K562 (cell line): ENCODE data around the gene ZNF566. TPM values are rescaled to one million over a fixed set of nuclear protein-coding genes. Genes with fewer than 3 reads are reported as not detected.
A peak's percentile ranks its signal among the peaks of the same experiment; 100 is the strongest.

Source experiments
- ATAC-seq: fragments of 200-7000 bp; cut with Tn5 transposase; 3 replicates; pipeline ENCODE4 v1.9.1; 2020; ENCODE audit warnings: moderate library complexity
- BruUV-seq: library from RNA; stranded (reverse); fragments of 400-500 nt; replicated peaks from 2 replicates; lab custom pipeline; 2021; lab: Mats Ljungman, UMichigan
- CTCF ChIA-PET: fragments of 300-600 bp; formaldehyde crosslinking; extraction: SDS; loops from one replicate; lab custom pipeline; 2021; ENCODE audit warnings: low intra/inter-chr PET ratio; lab: Yijun Ruan, JAX
- POLR2A ChIA-PET: fragments of 300-600, 350-650 bp; sonication (Branson Sonifier 250); formaldehyde crosslinking; extraction: SDS; loops from one replicate; lab custom pipeline; 2021; ENCODE audit warnings: antibody characterized with exemption, inconsistent platforms; lab: Yijun Ruan, JAX
- DNase-seq, 4 experiments: peaks; one replicate each; pipeline versions ENCODE4 v3.0.0 to v3.0.0-alpha.2; 2011 to 2018; ENCODE audit warnings: low spot score in 3 of 4, mixed read lengths in 3 of 4; ENCODE audit errors: extremely low read depth in 1 of 4
- FAIRE-seq: peaks from 2 replicates; lab custom pipeline; 2011; peaks lifted over from hg19 to GRCh38; lab: Jason Lieb, UNC
- H2AFZ ChIP-seq: 2 replicates; pipeline ENCODE4 v1.6.0; 2011; ENCODE audit warnings: low read depth, low read length, control low read depth, inconsistent platforms
- H3K27ac ChIP-seq: fragments of 200-600 bp; 3 replicates; pipeline ENCODE4 v1.8.0; 2011; ENCODE audit warnings: low read depth, mild to moderate bottlenecking, control low read depth, inconsistent platforms, low read length, moderate library complexity, mixed read lengths; ENCODE audit errors: extremely low read depth
- H3K27me3 ChIP-seq, 2 experiments: fragments of 300-600 bp in 1 of 2; 2 replicates in 1 of 2; 3 replicates in 1 of 2; pipeline versions ENCODE4 v1.6.0 to v1.8.0; 2011; ENCODE audit warnings: inconsistent platforms in 2 of 2, low read length in 2 of 2, mild to moderate bottlenecking in 1 of 2, mixed read lengths in 1 of 2, moderate library complexity in 1 of 2; ENCODE audit not compliant: control insufficient read depth in 2 of 2, insufficient read depth in 2 of 2
- H3K36me3 ChIP-seq: fragments of 300-600 bp; 3 replicates; pipeline ENCODE4 v1.8.0; 2011; ENCODE audit warnings: mild to moderate bottlenecking, low read length, inconsistent platforms; ENCODE audit not compliant: control insufficient read depth, insufficient read depth
- H3K4me1 ChIP-seq, 2 experiments: fragments of 200-600 bp in 1 of 2; replicated peaks in 1 of 2; 2 replicates in 1 of 2; 3 replicates in 1 of 2; pipeline versions ENCODE4 v1.5.1 to v1.8.0; 2011; ENCODE audit warnings: inconsistent platforms in 2 of 2, low read length in 2 of 2, mild to moderate bottlenecking in 1 of 2, mixed read lengths in 1 of 2, moderate library complexity in 1 of 2; ENCODE audit not compliant: control insufficient read depth in 2 of 2, insufficient read depth in 2 of 2
- H3K4me2 ChIP-seq: 2 replicates; pipeline ENCODE4 v1.6.1; 2011; ENCODE audit warnings: low read length, control low read depth, inconsistent platforms, mixed read lengths; ENCODE audit not compliant: insufficient read depth
- H3K4me3 ChIP-seq: fragments of 200-600 bp; sonication (generic), shearing (Covaris generic); 2 replicates; pipeline ENCODE4 v1.5.1; 2016; ENCODE audit warnings: control low read depth, inconsistent platforms
- H3K79me2 ChIP-seq: fragments of 200-600 bp; 3 replicates; pipeline ENCODE4 v1.8.0; 2011; ENCODE audit warnings: low read length, inconsistent platforms; ENCODE audit not compliant: control insufficient read depth, insufficient read depth
- H3K9ac ChIP-seq, 2 experiments: 2 replicates each; pipeline versions ENCODE4 v1.6.0 to v1.6.1; 2011; ENCODE audit warnings: low read depth in 2 of 2, low read length in 2 of 2, control low read depth in 1 of 2, inconsistent platforms in 1 of 2, mild to moderate bottlenecking in 1 of 2, mixed read lengths in 1 of 2; ENCODE audit not compliant: insufficient read depth in 1 of 2
- H3K9me1 ChIP-seq: one replicate; pipeline ENCODE4 v1.6.0; 2011; ENCODE audit warnings: inconsistent platforms, mild to moderate bottlenecking, low read length, moderate library complexity; ENCODE audit not compliant: control insufficient read depth, insufficient read depth
- H3K9me3 ChIP-seq: replicated peaks from 2 replicates; pipeline ENCODE4 v1.5.1; 2011; ENCODE audit warnings: low read depth, low read length, inconsistent platforms; ENCODE audit not compliant: control insufficient read depth, insufficient read depth
- H4K20me1 ChIP-seq: replicated peaks from 2 replicates; pipeline ENCODE4 v1.6.1; 2011; ENCODE audit warnings: low read length, inconsistent platforms, mixed read lengths; ENCODE audit not compliant: control insufficient read depth, insufficient read depth
- CSDE1 ChIP-seq, 2 experiments: fragments of 450-650 bp; IDR thresholded peaks; 2 replicates each; pipeline ENCODE4 v1.6.1; 2016; ENCODE audit warnings: mild to moderate bottlenecking in 1 of 2
- FOSL1 ChIP-seq: fragments of 200-800 bp; sonication (Bioruptor generic); conservative IDR thresholded peaks from 2 replicates; pipeline ENCODE4 v1.6.1; 2016; ENCODE audit warnings: missing genetic modification characterization, missing compliant biosample characterization
- MECOM ChIP-seq: fragments of 250-450 bp; sonication (Bioruptor Pico); IDR thresholded peaks from 2 replicates; pipeline ENCODE4 v1.8.0; 2022; ENCODE audit warnings: inconsistent platforms
- RBFOX2 ChIP-seq: fragments of 200-400 bp; formaldehyde crosslinking; IDR thresholded peaks from 2 replicates; pipeline ENCODE4 v1.6.1; 2017; ENCODE audit warnings: low read depth, mild to moderate bottlenecking, low read length, moderate library complexity
- TAF1 ChIP-seq: IDR thresholded peaks from 2 replicates; pipeline ENCODE4 v1.6.1; 2011; ENCODE audit warnings: mild to moderate bottlenecking, low read length, moderate library complexity; ENCODE audit not compliant: insufficient read depth, control insufficient read depth, severe bottlenecking; ENCODE audit errors: extremely low read depth
- WGBS: fragments of 100-300 bp; shearing (Covaris generic); methylation state at CpG from one replicate; pipeline ENCODE4 v1.1.6; 2016; ENCODE audit warnings: low coverage, mixed read lengths; ENCODE audit not compliant: insufficient coverage; ENCODE audit errors: missing lambda C conversion rate; 5-methylcytosine and 5-hydroxymethylcytosine counted together
- in situ Hi-C: fragments of 300-500 bp; cut with MboI; formaldehyde crosslinking; loops from 4 replicates; pipeline ENCODE4 v1.15.0; 2018; ENCODE audit warnings: inconsistent platforms, mixed read lengths
- intact Hi-C: fragments of 100-400 bp; cut with micrococcal nuclease; formaldehyde crosslinking; loops from 2 replicates; pipeline ENCODE4 v1.14.2; 2022
- polyA plus RNA-seq, 8 experiments: library from polyadenylated mRNA; depleted of rRNA in 4 of 8; stranded (reverse) in 5 of 8; unstranded in 3 of 8; fragments of >200 nt; fragmentation: Nextera tagmentation in 2 of 8; fragmentation: Illumina TruSeq in 1 of 8; extraction: Ambion mirVana in 2 of 8; extraction: Trizol in 1 of 8; gene quantifications; 2 replicates each; pipeline versions ENCODE4 v1.2.1 to v1.2.3, GENCODE V29; 2011 to 2014; ENCODE audit warnings: inconsistent platforms in 1 of 8, missing spikeins in 1 of 8
- total RNA-seq, 7 experiments: library from RNA; depleted of rRNA in 6 of 7; stranded (reverse); fragments of >200 nt in 6 of 7; fragmentation: Illumina TruSeq in 2 of 7; extraction: Trizol in 2 of 7; gene quantifications; 2 replicates each; pipeline versions ENCODE4 v1.2.1 to v1.2.3, GENCODE V29; 2011 to 2021; ENCODE audit warnings: low replicate concordance in 1 of 7
- TF ChIP-seq, protein P1 (sequence below): fragments of 450-650 bp; conservative IDR thresholded peaks from 2 replicates; pipeline ENCODE4 v1.6.1; 2016; ENCODE audit warnings: missing genetic modification characterization, low read depth, mild to moderate bottlenecking, control low read depth, missing compliant biosample characterization
- TF ChIP-seq, protein P2 (sequence below): fragments of 250-450 bp; sonication (Bioruptor Pico); IDR thresholded peaks from 2 replicates; pipeline ENCODE4 v1.8.0; 2022; ENCODE audit warnings: inconsistent platforms
- TF ChIP-seq, protein P3 (sequence below), 3 experiments: IDR thresholded peaks in 2 of 3; conservative IDR thresholded peaks in 1 of 3; 2 replicates each; pipeline ENCODE4 v1.5.1; 2011 to 2012; ENCODE audit warnings: low read length in 3 of 3, mild to moderate bottlenecking in 3 of 3, control low read depth in 2 of 3, improper control_type of control experiment in 1 of 3, inconsistent platforms in 1 of 3, low read depth in 1 of 3, mixed read lengths in 1 of 3, moderate library complexity in 1 of 3; ENCODE audit not compliant: insufficient read depth in 2 of 3
- TF ChIP-seq, protein P4 (sequence below): sonication (generic); formaldehyde crosslinking; IDR thresholded peaks from 2 replicates; pipeline ENCODE4 v1.8.1; 2023; ENCODE audit warnings: mild to moderate bottlenecking, missing genetic modification reagents
- TF ChIP-seq, protein P5 (sequence below): sonication (generic); formaldehyde crosslinking; IDR thresholded peaks from 2 replicates; pipeline ENCODE4 v1.8.1; 2023; ENCODE audit warnings: mild to moderate bottlenecking, missing genetic modification reagents

Gene ZNF566
- total and polyA plus RNA-seq, 9 of the 15 experiments (the other 6 are each of a cell fraction or from before 2014, with no cell fraction given): 5.5 to 11.4 (median 9.7) TPM

DNA sequence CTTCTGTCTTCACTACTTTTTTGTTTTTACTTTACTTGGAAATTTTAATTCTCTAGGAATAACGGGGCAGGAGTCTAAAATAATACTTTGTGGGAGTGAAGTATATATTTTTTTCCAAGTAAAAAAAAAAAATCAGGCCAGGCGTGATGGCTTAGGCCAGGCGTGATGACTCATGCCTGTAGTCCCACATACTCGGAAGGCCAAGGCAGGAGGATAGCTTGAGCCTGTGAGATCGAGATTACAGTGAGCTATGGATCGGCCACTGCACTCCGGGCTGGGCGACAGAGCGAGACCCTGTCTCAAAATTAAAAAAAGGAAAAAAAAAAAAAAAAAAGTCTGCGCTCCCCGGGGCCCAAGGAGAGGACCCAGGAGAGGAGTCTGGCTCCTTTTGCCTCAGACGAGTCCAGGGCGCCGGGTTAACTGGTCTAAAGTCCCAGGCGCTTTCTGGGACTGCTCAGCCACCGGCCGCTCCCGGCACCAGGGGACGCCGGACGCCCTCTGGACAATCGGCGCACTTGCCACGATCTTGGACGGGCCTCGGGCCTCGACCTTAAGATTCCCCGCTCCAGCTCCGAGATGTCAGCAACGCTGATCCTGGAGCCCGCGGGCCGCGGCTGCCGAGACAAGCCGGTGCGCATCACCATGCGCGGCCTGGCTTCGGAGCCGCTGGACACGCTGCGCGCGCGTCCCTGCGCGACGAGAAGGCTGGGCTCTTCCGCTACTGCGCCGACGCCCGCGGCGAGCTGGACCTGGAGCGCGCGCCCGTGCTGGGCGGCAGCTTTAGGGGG lies 68.2 kb downstream of the ZNF566 start:
- Histone ChIP-seq H3K36me3 (no peaks in the 10 kb centered on the region), H3K79me2 (peaks cover 17% of the 10 kb centered on the region), H3K27ac (no peak overlapping the region), H3K4me3 (no peak overlapping the region), H4K20me1 (no peaks in the 10 kb centered on the region), H3K27me3 (no peaks in the 10 kb centered on the region), H3K9me1 (no peaks in the 10 kb centered on the region), H3K4me1 (peaks cover 2 to 21% of the 10 kb centered on the region in 2 experiments; a peak in 2 of 5 replicates), H3K9ac (no peak overlapping the region), H3K9me3 (peaks cover 4% of the 10 kb centered on the region; the same call in 1 of the 2 replicates), H2AFZ (no peak overlapping the region), H3K4me2 (no peak overlapping the region)
- WGBS: 22% methylated on average over 30 of the region's 61 CpGs
- intact Hi-C loops: no loop called here
- in situ Hi-C loops: no loop called here
- no TSS peak for BruUV-seq
- ATAC-seq (no peak), FAIRE-seq (no peak), DNase-seq (peak in 1 of 4 experiments; percentile 31)
- CTCF ChIA-PET: interaction anchor here (0.6 kb wide), 1 partner anchor 54 kb away, joined by 4 read pairs; no protein-coding TSS in a partner anchor
- POLR2A ChIA-PET: no interaction called here
- TF ChIP-seq, protein P1, sequence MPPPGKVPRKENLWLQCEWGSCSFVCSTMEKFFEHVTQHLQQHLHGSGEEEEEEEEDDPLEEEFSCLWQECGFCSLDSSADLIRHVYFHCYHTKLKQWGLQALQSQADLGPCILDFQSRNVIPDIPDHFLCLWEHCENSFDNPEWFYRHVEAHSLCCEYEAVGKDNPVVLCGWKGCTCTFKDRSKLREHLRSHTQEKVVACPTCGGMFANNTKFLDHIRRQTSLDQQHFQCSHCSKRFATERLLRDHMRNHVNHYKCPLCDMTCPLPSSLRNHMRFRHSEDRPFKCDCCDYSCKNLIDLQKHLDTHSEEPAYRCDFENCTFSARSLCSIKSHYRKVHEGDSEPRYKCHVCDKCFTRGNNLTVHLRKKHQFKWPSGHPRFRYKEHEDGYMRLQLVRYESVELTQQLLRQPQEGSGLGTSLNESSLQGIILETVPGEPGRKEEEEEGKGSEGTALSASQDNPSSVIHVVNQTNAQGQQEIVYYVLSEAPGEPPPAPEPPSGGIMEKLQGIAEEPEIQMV (tag): no peak
- TF ChIP-seq, protein P2, sequence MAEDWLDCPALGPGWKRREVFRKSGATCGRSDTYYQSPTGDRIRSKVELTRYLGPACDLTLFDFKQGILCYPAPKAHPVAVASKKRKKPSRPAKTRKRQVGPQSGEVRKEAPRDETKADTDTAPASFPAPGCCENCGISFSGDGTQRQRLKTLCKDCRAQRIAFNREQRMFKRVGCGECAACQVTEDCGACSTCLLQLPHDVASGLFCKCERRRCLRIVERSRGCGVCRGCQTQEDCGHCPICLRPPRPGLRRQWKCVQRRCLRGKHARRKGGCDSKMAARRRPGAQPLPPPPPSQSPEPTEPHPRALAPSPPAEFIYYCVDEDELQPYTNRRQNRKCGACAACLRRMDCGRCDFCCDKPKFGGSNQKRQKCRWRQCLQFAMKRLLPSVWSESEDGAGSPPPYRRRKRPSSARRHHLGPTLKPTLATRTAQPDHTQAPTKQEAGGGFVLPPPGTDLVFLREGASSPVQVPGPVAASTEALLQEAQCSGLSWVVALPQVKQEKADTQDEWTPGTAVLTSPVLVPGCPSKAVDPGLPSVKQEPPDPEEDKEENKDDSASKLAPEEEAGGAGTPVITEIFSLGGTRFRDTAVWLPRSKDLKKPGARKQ: peak; percentile 56; the same call in 1 of the 2 replicates
- TF ChIP-seq RBFOX2 (no peak), MECOM (CRISPR knock-in tag) (no peak), CSDE1 (IDR thresholded peaks at IDR 0.05) (no peak), FOSL1 (tag) (peak; percentile 36; the same call in 1 of the 2 replicates), TAF1 (no peak)
- TF ChIP-seq, protein P3, sequence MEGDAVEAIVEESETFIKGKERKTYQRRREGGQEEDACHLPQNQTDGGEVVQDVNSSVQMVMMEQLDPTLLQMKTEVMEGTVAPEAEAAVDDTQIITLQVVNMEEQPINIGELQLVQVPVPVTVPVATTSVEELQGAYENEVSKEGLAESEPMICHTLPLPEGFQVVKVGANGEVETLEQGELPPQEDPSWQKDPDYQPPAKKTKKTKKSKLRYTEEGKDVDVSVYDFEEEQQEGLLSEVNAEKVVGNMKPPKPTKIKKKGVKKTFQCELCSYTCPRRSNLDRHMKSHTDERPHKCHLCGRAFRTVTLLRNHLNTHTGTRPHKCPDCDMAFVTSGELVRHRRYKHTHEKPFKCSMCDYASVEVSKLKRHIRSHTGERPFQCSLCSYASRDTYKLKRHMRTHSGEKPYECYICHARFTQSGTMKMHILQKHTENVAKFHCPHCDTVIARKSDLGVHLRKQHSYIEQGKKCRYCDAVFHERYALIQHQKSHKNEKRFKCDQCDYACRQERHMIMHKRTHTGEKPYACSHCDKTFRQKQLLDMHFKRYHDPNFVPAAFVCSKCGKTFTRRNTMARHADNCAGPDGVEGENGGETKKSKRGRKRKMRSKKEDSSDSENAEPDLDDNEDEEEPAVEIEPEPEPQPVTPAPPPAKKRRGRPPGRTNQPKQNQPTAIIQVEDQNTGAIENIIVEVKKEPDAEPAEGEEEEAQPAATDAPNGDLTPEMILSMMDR (IDR thresholded peaks at IDR 0.05 in 2 of 3, conservative IDR thresholded peaks at IDR 0.05 in 1 of 3; ENCODE audit: insufficient read depth in 2 of 3, low read depth in 1 of 3, low read length in 3 of 3): no peak
- TF ChIP-seq, protein P4, sequence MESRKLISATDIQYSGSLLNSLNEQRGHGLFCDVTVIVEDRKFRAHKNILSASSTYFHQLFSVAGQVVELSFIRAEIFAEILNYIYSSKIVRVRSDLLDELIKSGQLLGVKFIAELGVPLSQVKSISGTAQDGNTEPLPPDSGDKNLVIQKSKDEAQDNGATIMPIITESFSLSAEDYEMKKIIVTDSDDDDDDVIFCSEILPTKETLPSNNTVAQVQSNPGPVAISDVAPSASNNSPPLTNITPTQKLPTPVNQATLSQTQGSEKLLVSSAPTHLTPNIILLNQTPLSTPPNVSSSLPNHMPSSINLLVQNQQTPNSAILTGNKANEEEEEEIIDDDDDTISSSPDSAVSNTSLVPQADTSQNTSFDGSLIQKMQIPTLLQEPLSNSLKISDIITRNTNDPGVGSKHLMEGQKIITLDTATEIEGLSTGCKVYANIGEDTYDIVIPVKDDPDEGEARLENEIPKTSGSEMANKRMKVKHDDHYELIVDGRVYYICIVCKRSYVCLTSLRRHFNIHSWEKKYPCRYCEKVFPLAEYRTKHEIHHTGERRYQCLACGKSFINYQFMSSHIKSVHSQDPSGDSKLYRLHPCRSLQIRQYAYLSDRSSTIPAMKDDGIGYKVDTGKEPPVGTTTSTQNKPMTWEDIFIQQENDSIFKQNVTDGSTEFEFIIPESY (CRISPR knock-in tag): 0 out of 2 replicates have a peak, but pooled peaks have one; percentile 17
- TF ChIP-seq, protein P5, sequence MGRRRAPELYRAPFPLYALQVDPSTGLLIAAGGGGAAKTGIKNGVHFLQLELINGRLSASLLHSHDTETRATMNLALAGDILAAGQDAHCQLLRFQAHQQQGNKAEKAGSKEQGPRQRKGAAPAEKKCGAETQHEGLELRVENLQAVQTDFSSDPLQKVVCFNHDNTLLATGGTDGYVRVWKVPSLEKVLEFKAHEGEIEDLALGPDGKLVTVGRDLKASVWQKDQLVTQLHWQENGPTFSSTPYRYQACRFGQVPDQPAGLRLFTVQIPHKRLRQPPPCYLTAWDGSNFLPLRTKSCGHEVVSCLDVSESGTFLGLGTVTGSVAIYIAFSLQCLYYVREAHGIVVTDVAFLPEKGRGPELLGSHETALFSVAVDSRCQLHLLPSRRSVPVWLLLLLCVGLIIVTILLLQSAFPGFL (CRISPR knock-in tag): no peak
